ENCODE results near the gene SGMS1.

DNA sequence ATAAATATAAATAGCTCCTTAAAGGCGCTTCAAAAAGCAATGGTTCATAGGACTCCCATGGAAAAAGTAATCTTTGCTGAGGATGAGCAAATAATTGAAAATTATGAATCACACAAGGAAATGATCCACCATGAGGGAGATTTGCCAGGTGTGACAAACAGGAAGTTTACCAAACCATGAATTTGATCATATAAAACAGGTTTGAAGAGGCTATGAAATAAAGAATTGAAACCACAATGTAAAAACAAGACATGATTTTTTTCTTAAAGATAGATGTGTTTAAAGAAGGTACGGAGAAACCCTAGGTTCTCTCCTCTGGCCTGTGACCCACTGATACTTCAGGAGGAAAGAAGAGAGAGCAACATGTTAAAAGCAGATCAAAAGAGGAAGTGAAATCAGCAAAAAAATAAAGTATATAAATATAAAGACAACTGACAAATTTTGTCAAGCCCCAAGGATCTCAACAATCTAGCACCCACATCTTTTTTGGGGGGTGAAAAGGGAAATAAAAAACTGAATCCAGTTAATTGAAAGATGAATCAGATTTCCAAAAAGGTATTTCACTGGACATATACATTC is 261.1 kb downstream of the SGMS1 start:
- TF ChIP-seq CTCF (IDR thresholded peaks at IDR 0.05) (no peak), POLR2A (IDR thresholded peaks at IDR 0.05; ENCODE audit: low read length) (no peak), CHD4 (IDR thresholded peaks at IDR 0.05; ENCODE audit: borderline replicate concordance) (no peak), ELK1 (IDR thresholded peaks at IDR 0.05; ENCODE audit: low read depth, low read length) (no peak)
- TF ChIP-seq, protein P1, sequence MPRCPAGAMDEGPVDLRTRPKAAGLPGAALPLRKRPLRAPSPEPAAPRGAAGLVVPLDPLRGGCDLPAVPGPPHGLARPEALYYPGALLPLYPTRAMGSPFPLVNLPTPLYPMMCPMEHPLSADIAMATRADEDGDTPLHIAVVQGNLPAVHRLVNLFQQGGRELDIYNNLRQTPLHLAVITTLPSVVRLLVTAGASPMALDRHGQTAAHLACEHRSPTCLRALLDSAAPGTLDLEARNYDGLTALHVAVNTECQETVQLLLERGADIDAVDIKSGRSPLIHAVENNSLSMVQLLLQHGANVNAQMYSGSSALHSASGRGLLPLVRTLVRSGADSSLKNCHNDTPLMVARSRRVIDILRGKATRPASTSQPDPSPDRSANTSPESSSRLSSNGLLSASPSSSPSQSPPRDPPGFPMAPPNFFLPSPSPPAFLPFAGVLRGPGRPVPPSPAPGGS (IDR thresholded peaks at IDR 0.05): no peak
- TF ChIP-seq, protein P2, sequence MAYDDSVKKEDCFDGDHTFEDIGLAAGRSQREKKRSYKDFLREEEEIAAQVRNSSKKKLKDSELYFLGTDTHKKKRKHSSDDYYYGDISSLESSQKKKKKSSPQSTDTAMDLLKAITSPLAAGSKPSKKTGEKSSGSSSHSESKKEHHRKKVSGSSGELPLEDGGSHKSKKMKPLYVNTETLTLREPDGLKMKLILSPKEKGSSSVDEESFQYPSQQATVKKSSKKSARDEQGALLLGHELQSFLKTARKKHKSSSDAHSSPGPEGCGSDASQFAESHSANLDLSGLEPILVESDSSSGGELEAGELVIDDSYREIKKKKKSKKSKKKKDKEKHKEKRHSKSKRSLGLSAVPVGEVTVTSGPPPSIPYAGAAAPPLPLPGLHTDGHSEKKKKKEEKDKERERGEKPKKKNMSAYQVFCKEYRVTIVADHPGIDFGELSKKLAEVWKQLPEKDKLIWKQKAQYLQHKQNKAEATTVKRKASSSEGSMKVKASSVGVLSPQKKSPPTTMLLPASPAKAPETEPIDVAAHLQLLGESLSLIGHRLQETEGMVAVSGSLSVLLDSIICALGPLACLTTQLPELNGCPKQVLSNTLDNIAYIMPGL (CRISPR knock-in tag; IDR thresholded peaks at IDR 0.05; ENCODE audit: borderline replicate concordance): no peak

Measured in A549 (cell line).